Lower lobe of right lung (tissue), 2 donors: ENCODE data around the gene DLG5. TPM values are rescaled to one million over a fixed set of nuclear protein-coding genes. Genes with fewer than 3 reads are reported as not detected.
"Not testable (repeated sequence)": the region's sequence is repeated elsewhere in the genome, so short reads cannot be mapped to it uniquely, and the experiment has no call there.

ENCODE experiments used
- ATAC-seq, 2 donors: fragments of 200-7000 bp; cut with Tn5 transposase; one replicate each; pipeline ENCODE4 v1.9.1; 2020 to 2022; ENCODE audit warnings: mild to moderate bottlenecking in 2 of 2, moderate library complexity in 2 of 2
- DNase-seq: peaks from one replicate; pipeline ENCODE4 v3.0.0-alpha.2; 2020
- H3K27ac ChIP-seq: fragments of 200-600 bp; one replicate; pipeline ENCODE4 v1.8.0; 2022
- H3K27me3 ChIP-seq: fragments of 200-600 bp; one replicate; pipeline ENCODE4 v1.8.0; 2022; ENCODE audit warnings: low read depth
- H3K36me3 ChIP-seq: fragments of 200-600 bp; one replicate; pipeline ENCODE4 v1.8.0; 2022; ENCODE audit warnings: mild to moderate bottlenecking
- H3K4me1 ChIP-seq: fragments of 200-600 bp; one replicate; pipeline ENCODE4 v1.8.0; 2022
- H3K4me3 ChIP-seq: fragments of 200-600 bp; one replicate; pipeline ENCODE4 v1.8.0; 2022; ENCODE audit warnings: mild to moderate bottlenecking
- H3K9me3 ChIP-seq: fragments of 200-600 bp; one replicate; pipeline ENCODE4 v1.8.0; 2022
- CTCF ChIP-seq: fragments of 200-600 bp; IDR thresholded peaks from one replicate; pipeline ENCODE4 v1.8.0; 2022; ENCODE audit warnings: antibody characterized with exemption, mild to moderate bottlenecking
- intact Hi-C: fragments of 100-400 bp; cut with DNase I; formaldehyde crosslinking; loops from one replicate; pipeline ENCODE4 v1.11.0; 2022
- total RNA-seq: library from RNA; stranded (reverse); fragmentation: NEBNext Ultra II Directional; extraction: Animal tissue kit (Norgen Biotek cat#: 25700); gene quantifications from one replicate; pipeline ENCODE4 v1.2.1, GENCODE V29; 2021
- donor health status: DM: no; HTN: yes; CAD: no; lungs with severe emphysema.

DLG5 gene
- total RNA-seq, 1 donor from 2014 or later = 18.7 TPM

DNA sequence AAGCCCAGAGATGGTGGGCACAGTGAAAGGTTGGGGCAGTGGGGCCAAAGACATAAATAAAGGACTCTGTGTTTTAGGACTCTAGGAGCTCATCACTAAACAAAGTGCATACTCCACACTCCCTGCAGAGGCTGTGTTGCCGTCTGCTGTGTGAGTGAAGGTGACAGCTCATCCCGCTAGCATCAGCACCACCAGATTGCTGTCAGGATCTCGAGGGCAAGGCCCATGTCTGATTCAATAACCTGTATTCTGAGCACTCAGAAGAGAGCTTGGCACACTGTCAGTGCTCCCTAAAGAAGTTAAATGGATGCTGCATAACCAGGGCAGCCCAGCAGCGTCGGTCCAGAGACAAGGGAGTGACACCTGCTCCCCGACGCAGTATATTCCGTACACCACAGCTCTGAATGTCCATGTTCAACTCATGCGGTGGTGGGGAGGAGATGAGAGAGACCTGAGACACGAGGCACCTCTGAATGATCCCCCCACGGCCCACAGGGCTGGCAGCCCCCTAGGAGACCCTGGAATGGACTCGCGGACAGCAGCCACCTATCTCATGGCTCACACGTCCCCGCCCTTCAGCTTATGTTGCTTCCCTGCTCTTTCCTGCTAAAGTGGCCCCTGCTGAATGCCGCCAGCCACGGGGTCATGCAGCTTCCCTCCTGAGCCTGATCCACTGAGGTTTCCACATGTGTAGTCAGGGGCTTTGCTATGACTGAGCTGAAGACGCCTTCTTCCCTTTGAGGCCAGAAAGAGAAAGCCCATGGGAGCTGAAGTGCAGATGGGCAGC lies 156.3 kb downstream of the DLG5 start:
- no peak for TF ChIP-seq CTCF
- Histone ChIP-seq H3K27ac (no peak overlapping the region), H3K9me3 (no peaks in the 10 kb centered on the region), H3K27me3 (no peaks in the 10 kb centered on the region), H3K4me3 (no peak overlapping the region), H3K4me1 (no peaks in the 10 kb centered on the region), H3K36me3 (no peaks in the 10 kb centered on the region)
- no peak for ATAC-seq
- no peak for DNase-seq
- intact Hi-C loops = no loop called here

DNA sequence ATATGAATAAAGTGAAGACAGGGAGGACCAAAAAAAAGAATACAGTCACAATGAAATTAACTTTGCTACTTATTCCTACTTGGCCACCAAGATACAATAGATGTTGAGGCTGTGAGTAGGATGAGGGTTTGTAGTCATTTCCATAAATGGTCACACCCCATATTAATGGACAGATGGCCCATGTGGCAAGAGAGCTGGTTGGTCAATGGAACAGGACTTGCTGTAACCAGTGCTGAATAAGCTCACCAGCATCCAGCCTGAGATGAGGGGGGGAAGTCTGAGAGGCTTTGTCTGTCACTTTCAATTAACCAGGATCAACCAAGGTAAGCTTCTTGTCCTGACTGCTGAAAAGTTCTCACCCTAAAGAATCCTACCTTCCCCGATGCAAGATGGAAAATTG lies 158.5 kb downstream of the DLG5 start:
- H3K27me3 ChIP-seq = no peaks in the 10 kb centered on the region
- H3K36me3 ChIP-seq = no peaks in the 10 kb centered on the region
- no peaks in the 10 kb centered on the region for H3K9me3 ChIP-seq
- DNase-seq (no peak), ATAC-seq (no peak)
- TF ChIP-seq CTCF = no peak
- no peak overlapping the region for H3K4me3 ChIP-seq
- H3K4me1 ChIP-seq = no peaks in the 10 kb centered on the region
- no peak overlapping the region for H3K27ac ChIP-seq
- intact Hi-C loops = no loop called here

GRCh38 chr10:77763453-77764430 lies 162.8 kb downstream of the DLG5 start:
- Histone ChIP-seq H3K4me3 (no peak overlapping the region), H3K36me3 (no peaks in the 10 kb centered on the region), H3K27ac (no peak overlapping the region), H3K4me1 (no peaks in the 10 kb centered on the region), H3K9me3 (no peaks in the 10 kb centered on the region), H3K27me3 (no peaks in the 10 kb centered on the region)
- no peak for DNase-seq
- no peak for ATAC-seq
- TF ChIP-seq CTCF = no peak
- intact Hi-C loops = no loop called here

GRCh38 chr10:77758406-77758805 lies 168.1 kb downstream of the DLG5 start:
- H3K36me3 ChIP-seq, H3K4me1 ChIP-seq, intact Hi-C loops, H3K27me3 ChIP-seq, ATAC-seq, H3K4me3 ChIP-seq, H3K27ac ChIP-seq, DNase-seq, H3K9me3 ChIP-seq: not testable (repeated sequence)

DNA sequence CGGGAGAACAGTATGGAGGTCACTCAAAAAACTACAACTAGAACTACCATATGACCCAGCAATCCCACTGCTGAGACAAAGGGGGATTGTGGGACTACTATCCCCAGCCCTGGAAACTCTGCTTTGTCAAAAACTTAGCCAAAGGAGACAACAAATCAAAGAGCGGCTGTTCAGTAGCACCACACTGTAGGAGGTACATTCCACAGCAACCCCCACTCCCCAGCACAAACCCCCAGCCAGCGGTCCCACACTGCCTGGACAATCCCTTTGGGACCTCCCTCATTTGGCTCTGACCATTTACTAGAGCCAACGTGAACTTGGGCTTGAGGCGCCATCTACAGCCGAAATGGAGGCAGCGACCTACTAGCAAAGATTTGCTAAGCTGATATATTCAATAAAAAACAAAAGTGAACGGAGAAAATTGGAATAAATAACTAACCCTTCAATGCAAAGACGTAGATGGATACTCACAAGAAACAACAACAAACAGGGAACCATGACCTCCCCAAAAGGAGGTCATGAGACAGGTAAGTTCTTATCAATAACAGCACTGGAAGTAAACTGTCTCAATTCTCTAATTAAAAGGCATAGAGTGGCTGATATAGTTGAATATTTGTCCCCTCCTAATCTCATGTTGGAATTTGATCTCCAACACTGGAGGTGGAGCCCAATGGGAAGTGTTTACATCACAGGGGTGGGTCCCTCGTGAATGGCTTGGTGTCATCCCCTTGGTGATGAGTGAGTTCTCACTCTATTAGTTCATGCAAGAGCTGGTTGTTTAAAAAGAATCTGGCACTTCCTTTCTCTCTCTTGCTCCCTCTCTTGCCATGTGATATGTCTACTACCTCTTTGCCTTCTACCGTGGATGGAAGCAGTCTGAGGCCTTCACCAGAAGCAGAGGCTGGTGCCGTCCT lies 170.0 kb downstream of the DLG5 start:
- Histone ChIP-seq H3K4me1 (no peaks in the 10 kb centered on the region), H3K36me3 (no peaks in the 10 kb centered on the region), H3K4me3 (no peak overlapping the region), H3K9me3 (no peaks in the 10 kb centered on the region), H3K27me3 (no peaks in the 10 kb centered on the region), H3K27ac (no peak overlapping the region)
- no peak for DNase-seq
- intact Hi-C loops = no loop called here
- ATAC-seq = peak in 1 of 2 donors; percentile 48
- peak; percentile 41 for TF ChIP-seq CTCF
